Esophagus squamous epithelium (tissue), 4 donors: ENCODE data around the gene ARHGAP26.

Source experiments
- POLR2A ChIP-seq, 4 donors: fragments of 450-650 bp; IDR thresholded peaks; one replicate each; pipeline ENCODE4 v1.6.1; 2017; ENCODE audit warnings: antibody characterized with exemption in 4 of 4, mild to moderate bottlenecking in 4 of 4, moderate library complexity in 3 of 4
- TF ChIP-seq, protein P1 (sequence below), 6 experiments: fragments of 450-650 bp in 4 of 6; fragments of 200-600 bp in 2 of 6; sonication (generic) in 2 of 6; IDR thresholded peaks; one replicate each; pipeline ENCODE4 v1.5.1; 2016 to 2019; ENCODE audit warnings: antibody characterized with exemption in 6 of 6, mild to moderate bottlenecking in 4 of 6, moderate library complexity in 4 of 6

DNA sequence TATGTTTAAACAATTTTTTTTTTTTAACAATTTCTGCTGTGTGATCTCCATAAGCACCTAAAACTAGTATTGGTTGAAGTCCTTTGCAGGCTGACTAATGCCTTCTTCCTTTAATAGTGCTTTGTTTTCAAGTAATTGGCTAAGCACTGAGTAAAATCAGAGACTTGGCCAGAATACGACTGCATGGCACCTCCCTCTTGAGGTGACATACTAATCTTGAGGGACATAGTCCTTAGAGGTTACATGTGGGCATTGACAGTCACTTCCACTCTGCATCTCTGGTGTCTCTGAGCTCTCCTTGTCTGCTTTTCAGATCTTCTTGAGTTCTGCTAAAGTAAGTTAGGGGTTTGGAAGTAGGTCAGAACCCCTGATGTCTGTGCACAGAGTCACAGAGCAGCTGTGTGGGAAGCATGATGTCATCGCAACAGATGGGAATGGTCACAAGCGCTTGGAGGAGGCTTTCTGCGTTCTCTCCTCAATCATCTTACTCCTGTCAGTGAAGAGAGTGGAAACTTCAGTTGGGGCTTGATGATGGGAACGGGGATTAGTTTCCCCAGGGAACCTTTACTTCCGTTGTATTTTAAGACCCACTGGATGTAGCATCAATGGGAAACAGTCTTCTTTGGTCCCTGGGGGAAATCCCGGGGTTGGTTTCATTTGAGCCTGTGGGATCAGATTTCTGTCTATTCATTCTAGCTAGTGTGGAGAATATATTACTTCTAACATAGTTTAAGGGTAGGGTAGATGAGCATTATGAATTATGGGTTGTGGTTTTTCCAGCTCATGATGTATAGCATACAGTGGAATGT is 136.9 kb downstream of the ARHGAP26 start:
- TF ChIP-seq, protein P1, sequence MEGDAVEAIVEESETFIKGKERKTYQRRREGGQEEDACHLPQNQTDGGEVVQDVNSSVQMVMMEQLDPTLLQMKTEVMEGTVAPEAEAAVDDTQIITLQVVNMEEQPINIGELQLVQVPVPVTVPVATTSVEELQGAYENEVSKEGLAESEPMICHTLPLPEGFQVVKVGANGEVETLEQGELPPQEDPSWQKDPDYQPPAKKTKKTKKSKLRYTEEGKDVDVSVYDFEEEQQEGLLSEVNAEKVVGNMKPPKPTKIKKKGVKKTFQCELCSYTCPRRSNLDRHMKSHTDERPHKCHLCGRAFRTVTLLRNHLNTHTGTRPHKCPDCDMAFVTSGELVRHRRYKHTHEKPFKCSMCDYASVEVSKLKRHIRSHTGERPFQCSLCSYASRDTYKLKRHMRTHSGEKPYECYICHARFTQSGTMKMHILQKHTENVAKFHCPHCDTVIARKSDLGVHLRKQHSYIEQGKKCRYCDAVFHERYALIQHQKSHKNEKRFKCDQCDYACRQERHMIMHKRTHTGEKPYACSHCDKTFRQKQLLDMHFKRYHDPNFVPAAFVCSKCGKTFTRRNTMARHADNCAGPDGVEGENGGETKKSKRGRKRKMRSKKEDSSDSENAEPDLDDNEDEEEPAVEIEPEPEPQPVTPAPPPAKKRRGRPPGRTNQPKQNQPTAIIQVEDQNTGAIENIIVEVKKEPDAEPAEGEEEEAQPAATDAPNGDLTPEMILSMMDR (IDR thresholded peaks at IDR 0.05) = no peak
- TF ChIP-seq POLR2A (IDR thresholded peaks at IDR 0.05) = no peak
